ENCODE data around the gene ZNF330. TPM values are rescaled to one million over a fixed set of nuclear protein-coding genes. Genes with fewer than 3 reads are reported as not detected.

ZNF330 gene
- polyA plus RNA-seq (2011; rRNA removed) (19.8 and 33.6 TPM in 2 replicates), polyA minus RNA-seq (2011; rRNA and poly(A)+ RNA removed) (22.5 and 23.5 TPM in 2 replicates)

DNA sequence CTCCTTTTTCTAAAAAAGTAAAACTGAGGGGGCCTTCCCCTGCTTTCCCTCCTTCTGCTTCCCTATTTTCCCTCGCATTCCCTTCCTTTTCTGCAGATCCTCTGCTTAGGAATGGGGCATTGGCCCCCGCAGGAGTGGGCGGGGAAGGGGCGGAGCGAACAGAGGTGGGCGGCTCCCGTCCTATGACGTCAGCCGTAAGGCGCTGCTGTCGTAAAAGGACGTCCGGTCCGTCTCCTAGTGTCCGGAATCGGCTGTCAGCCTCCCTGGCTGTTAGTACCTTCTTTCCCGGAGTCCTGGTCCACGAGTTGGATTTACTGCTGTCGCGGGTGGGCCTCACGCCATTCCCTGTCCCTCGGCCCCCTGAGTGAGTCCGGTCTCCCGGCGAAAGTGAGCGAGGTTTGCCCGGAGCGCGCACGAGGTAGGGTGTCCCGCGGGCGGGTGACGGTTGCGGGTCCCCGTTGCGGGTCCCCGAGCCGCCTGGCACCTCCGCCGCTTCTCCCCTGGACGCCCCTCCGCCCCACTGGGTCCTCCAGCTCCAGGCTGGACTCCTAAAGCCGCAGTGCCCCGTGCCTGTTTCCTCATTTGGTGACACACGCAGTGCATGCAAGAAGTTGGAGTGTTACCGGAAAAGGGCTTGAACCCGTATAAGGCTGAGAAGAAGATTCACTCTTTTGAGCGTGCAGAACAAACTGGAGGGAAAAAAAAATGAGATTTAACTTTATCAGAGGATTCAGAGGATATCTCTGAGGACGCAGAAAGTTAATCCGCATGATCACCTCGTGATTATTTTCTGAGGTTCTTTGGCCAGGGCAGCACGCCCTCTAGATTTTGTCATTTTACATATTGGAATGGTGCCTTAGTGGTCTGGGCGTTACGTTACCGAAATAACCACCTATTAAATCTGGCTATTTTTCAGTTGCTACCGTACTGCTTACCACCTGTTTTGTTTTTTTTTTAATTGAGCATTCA, at the start of gene ZNF330:
Gene ZNF330 (plus strand): TSS at position 205 of the 969 bp plus-strand sequence. CDS start 1,477 bp downstream, outside the sequence.
- ChIA-PET CTCF (no interaction called here), POLR2A (no interaction called here)
- Histone ChIP-seq H3K4me3 (ENCODE audit: low read depth, low read length) (peak within 1 kb of the TSS; percentile 96), H3K36me3 (ENCODE audit: control insufficient read depth, insufficient read depth, low read length) (0 out of 2 replicates have a peak, but pooled peaks cover 1% of the 10 kb centered on the region), H3K27me3 (ENCODE audit: control insufficient read depth, insufficient read depth, low read length) (no peaks in the 10 kb centered on the region)
- DNase-seq (ENCODE audit: low read depth): peak; percentile 50
- TF ChIP-seq, protein P1, sequence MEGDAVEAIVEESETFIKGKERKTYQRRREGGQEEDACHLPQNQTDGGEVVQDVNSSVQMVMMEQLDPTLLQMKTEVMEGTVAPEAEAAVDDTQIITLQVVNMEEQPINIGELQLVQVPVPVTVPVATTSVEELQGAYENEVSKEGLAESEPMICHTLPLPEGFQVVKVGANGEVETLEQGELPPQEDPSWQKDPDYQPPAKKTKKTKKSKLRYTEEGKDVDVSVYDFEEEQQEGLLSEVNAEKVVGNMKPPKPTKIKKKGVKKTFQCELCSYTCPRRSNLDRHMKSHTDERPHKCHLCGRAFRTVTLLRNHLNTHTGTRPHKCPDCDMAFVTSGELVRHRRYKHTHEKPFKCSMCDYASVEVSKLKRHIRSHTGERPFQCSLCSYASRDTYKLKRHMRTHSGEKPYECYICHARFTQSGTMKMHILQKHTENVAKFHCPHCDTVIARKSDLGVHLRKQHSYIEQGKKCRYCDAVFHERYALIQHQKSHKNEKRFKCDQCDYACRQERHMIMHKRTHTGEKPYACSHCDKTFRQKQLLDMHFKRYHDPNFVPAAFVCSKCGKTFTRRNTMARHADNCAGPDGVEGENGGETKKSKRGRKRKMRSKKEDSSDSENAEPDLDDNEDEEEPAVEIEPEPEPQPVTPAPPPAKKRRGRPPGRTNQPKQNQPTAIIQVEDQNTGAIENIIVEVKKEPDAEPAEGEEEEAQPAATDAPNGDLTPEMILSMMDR (IDR thresholded peaks at IDR 0.05; ENCODE audit: insufficient read depth, low read depth, low read length): peak; percentile 30; the same call in 1 of the 2 replicates

DNA sequence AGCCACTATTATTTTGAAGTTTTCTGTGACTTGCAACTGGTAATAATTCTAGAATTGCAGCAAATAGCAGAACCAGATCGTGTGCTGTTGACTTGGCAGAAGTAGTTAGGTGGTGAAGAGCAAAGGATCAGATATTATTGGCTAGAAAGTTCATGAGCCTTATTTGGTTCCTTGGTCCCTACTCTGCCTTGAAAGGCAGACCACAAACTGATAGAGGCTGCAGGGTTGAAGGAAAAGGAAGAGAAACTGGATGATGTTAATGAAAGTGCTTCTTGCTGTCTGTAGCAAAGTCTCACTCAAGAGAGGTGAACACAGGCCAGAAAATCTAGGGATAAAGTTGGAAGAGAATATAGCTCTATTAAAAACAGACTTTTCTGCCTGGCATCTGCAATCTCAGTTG, 46.2 kb upstream of the ZNF330 start:
- Histone ChIP-seq H3K36me3 (ENCODE audit: control insufficient read depth, insufficient read depth, low read length) (no peaks in the 10 kb centered on the region), H3K4me3 (ENCODE audit: low read depth, low read length) (no peak overlapping the region), H3K27me3 (ENCODE audit: control insufficient read depth, insufficient read depth, low read length) (peaks cover 2% of the 10 kb centered on the region)
- no peak for DNase-seq (ENCODE audit: low read depth)
- TF ChIP-seq, protein P1 (IDR thresholded peaks at IDR 0.05; ENCODE audit: insufficient read depth, low read depth, low read length): no peak
- CTCF ChIA-PET: no interaction called here
- POLR2A ChIA-PET: no interaction called here

DNA sequence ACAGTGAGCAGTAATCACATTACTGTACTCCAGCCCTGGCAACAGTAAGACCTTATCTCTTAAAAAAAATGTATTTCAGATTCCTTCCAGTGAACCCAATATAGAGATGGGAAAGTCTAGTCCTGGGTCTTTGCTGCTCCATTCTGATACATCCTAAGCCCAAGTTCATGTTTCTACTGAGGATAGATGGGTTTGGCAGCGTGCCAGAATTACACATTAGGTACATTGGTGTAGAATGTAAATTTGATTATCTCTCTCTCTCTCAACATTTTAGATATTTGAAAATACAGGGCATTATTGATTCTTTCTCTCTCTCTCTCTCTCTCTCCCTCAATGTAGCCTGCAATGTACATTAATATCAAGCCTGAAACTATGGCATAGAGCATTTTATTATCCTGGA, 43.5 kb upstream of the ZNF330 start:
- ChIA-PET CTCF (interaction anchor here (0.5 kb wide), 1 partner anchor 1652 kb away, joined by 3 read pairs; no protein-coding TSS in a partner anchor), POLR2A (no interaction called here)
- TF ChIP-seq, protein P1 (IDR thresholded peaks at IDR 0.05; ENCODE audit: insufficient read depth, low read depth, low read length): no peak

DNA sequence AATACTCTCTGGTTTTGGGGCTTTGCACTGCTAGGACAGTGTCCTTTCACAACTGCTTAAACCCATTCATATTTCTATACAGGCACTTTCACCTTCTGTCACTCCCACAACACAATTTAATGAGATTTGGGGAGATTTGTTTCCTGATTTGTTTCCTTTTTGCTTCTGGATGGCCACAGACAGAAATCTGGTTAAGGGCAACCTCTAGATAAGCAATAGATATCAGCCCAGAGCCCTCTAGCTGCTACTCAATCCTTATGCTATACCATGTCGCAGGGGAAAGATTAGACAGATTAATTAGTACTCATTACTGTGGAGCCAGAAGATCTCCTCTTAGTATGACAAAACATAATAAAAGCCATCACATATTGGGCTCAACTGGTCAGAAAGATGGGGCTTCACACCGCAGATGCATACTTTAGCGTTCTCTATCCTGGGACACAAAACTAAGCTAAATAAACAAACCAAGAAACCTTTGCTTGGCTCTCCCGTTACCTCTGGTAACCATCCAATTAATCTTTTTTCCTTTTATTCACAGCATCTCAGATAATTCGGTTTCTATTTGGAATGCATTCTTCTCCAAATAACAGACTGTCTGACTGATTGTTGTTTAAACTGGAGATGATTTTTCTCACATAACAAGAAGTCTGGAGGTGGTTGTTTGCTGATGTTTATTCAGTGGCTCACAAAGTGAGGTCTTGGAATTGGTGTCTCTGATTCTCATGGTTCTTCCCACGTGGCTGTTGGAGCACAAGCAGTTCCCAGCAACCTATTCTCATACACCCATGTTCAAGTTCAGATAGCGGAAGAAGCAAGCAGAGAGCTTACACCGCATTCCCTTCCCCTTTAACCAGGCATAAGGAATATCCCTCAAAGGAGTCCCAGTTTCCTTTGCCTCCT, 41.0 kb upstream of the ZNF330 start:
- H3K27me3 ChIP-seq (ENCODE audit: control insufficient read depth, insufficient read depth, low read length): 0 out of 2 replicates have a peak, but pooled peaks cover 2% of the 10 kb centered on the region
- no peak for DNase-seq (ENCODE audit: low read depth)
- H3K36me3 ChIP-seq (ENCODE audit: control insufficient read depth, insufficient read depth, low read length): no peaks in the 10 kb centered on the region
- H3K4me3 ChIP-seq (ENCODE audit: low read depth, low read length): no peak overlapping the region
- CTCF ChIA-PET: no interaction called here
- POLR2A ChIA-PET: no interaction called here
- TF ChIP-seq, protein P1 (IDR thresholded peaks at IDR 0.05; ENCODE audit: insufficient read depth, low read depth, low read length): no peak

More for the DNA sequence above, 43.5 kb upstream of the ZNF330 start:
- Histone ChIP-seq H3K27me3 (ENCODE audit: control insufficient read depth, insufficient read depth, low read length) (peaks cover 4% of the 10 kb centered on the region; the same call in 1 of the 2 replicates), H3K36me3 (ENCODE audit: control insufficient read depth, insufficient read depth, low read length) (no peaks in the 10 kb centered on the region), H3K4me3 (ENCODE audit: low read depth, low read length) (no peak overlapping the region)
- no peak for DNase-seq (ENCODE audit: low read depth)
